PFSK-1 (cell line): ENCODE results near the gene SPP2.

Source experiments
- FOXP2 ChIP-seq: optimal IDR thresholded peaks from 2 replicates; pipeline ENCODE3; 2011; ENCODE audit warnings: borderline replicate concordance, control low read depth, inconsistent platforms; ENCODE audit not compliant: insufficient read depth; ENCODE audit errors: extremely low read length, extremely low read depth
- POLR2AphosphoS5 ChIP-seq: IDR thresholded peaks from 2 replicates; pipeline ENCODE4 v1.6.1; 2012; ENCODE audit warnings: low read depth, mild to moderate bottlenecking, control low read depth, low read length, moderate library complexity
- REST ChIP-seq, 2 experiments: IDR thresholded peaks; 2 replicates each; pipeline versions ENCODE4 v1.6.1 to v1.8.0; 2011 to 2012; ENCODE audit warnings: low read depth in 2 of 2, low read length in 2 of 2, control low read depth in 1 of 2, inconsistent platforms in 1 of 2, mild to moderate bottlenecking in 1 of 2, moderate library complexity in 1 of 2; ENCODE audit not compliant: insufficient read depth in 1 of 2
- SIN3A ChIP-seq: IDR thresholded peaks from 2 replicates; pipeline ENCODE4 v1.6.1; 2012; ENCODE audit warnings: mild to moderate bottlenecking, low read length, moderate library complexity, borderline replicate concordance; ENCODE audit not compliant: insufficient read depth
- TAF1 ChIP-seq: IDR thresholded peaks from 2 replicates; pipeline ENCODE4 v1.6.1; 2012; ENCODE audit warnings: low read length, control low read depth, borderline replicate concordance; ENCODE audit not compliant: insufficient read depth

SPP2 gene

GRCh38 chr2:234005126-234005525, 45.4 kb upstream of the SPP2 start:
- TF ChIP-seq TAF1 (no peak), REST (IDR thresholded peaks at IDR 0.05; ENCODE audit: insufficient read depth in 1 of 2, low read depth in 2 of 2, low read length in 2 of 2) (no peak), POLR2AphosphoS5 (no peak)

GRCh38 chr2:234006501-234006900, 44.0 kb upstream of the SPP2 start:
- TF ChIP-seq REST (IDR thresholded peaks at IDR 0.05; ENCODE audit: insufficient read depth in 1 of 2, low read depth in 2 of 2, low read length in 2 of 2) (no peak), FOXP2 (no peak), SIN3A (no peak), TAF1 (no peak), POLR2AphosphoS5 (no peak)

- TF ChIP-seq SIN3A = no peak
- TF ChIP-seq FOXP2 = no peak
- no peak for TF ChIP-seq TAF1
- TF ChIP-seq REST (IDR thresholded peaks at IDR 0.05; ENCODE audit: insufficient read depth in 1 of 2, low read depth in 2 of 2, low read length in 2 of 2) = no peak
- no peak for TF ChIP-seq POLR2AphosphoS5
Measured at GRCh38 chr2:234014427-234014826, 36.1 kb upstream of the SPP2 start.

GRCh38 chr2:234015861-234016260, 34.6 kb upstream of the SPP2 start:
- no peak for TF ChIP-seq SIN3A
- TF ChIP-seq TAF1 = no peak
- TF ChIP-seq REST (IDR thresholded peaks at IDR 0.05; ENCODE audit: insufficient read depth in 1 of 2, low read depth in 2 of 2, low read length in 2 of 2) = no peak
- no peak for TF ChIP-seq FOXP2

- TF ChIP-seq POLR2AphosphoS5 (no peak), TAF1 (no peak), FOXP2 (no peak), REST (IDR thresholded peaks at IDR 0.05; ENCODE audit: insufficient read depth in 1 of 2, low read depth in 2 of 2, low read length in 2 of 2) (no peak)
Measured at GRCh38 chr2:234019896-234020295, 30.6 kb upstream of the SPP2 start.
